SK-N-MC (cell line): Measurements from ENCODE around the gene LRP5.

ENCODE experiments used
- EZH2 ChIP-seq: fragments of 200-600 bp; sonication (generic); IDR thresholded peaks from one replicate; pipeline ENCODE4 v1.6.1; 2017; ENCODE audit warnings: antibody characterized with exemption
- FOXP2 ChIP-seq: optimal IDR thresholded peaks from 2 replicates; pipeline ENCODE3; 2011; ENCODE audit warnings: mild to moderate bottlenecking, moderate library complexity; ENCODE audit not compliant: insufficient read depth; ENCODE audit errors: extremely low read length, control extremely low read depth
- POLR2AphosphoS5 ChIP-seq: IDR thresholded peaks from 2 replicates; pipeline ENCODE4 v1.6.1; 2012; ENCODE audit warnings: mild to moderate bottlenecking, low read depth, low read length, borderline replicate concordance

GRCh38 chr11:68312780-68313573, 586 bp downstream of the LRP5 start:
- no peak for TF ChIP-seq EZH2
- TF ChIP-seq POLR2AphosphoS5 = no peak
- TF ChIP-seq FOXP2 = no peak
